ENCODE data around the gene BHLHE23. TPM values are rescaled to one million over a fixed set of nuclear protein-coding genes. Genes with fewer than 3 reads are reported as not detected.

The BHLHE23 gene
- total RNA-seq, 1 donor = not detected

- no peak for TF ChIP-seq CTCF (IDR thresholded peaks at IDR 0.05; ENCODE audit: insufficient read depth, low read depth, low read length)
- DNase-seq (ENCODE audit: low read depth) = no peak
- H3K4me3 ChIP-seq (ENCODE audit: low read depth, low read length) = no peak overlapping the region
Measured at GRCh38 chr20:62968378-62969178, 38.2 kb downstream of the BHLHE23 start.

DNA sequence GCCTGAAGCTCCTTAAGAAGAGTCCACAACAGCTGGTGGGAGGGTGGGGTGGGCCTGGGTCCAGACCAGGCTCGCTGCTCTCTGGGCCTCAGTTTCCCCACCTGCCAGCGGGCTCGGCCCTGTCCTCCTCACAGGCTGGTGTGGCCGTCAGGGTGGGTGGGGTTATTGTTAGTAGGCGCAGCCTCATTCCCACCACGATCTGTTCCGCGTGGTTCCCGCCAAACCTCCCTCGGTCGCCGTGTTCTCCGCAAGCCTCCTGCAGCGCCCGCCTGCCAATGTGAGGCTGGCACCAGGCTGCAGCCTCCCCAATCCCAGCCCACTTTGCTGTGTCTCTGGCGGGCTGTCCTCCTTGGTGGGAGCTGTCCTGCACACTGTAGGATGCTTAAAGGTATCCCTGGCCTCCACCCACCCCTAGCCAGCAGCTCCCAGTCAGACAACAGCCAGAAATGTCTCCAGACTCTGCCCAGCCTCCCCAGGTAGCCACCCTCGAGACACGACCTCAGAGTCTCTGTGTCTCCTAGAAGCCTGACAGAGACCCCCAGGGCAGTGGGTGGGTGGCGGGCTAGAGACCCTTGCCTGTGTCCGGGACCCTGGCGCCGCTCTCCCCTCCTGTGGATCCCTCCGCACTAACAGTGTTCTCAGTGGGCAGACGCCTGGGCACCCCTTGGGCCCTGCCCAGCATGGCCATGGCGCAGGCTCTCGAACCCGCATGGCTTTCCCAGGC lies 39.0 kb downstream of the BHLHE23 start:
- TF ChIP-seq CTCF (IDR thresholded peaks at IDR 0.05; ENCODE audit: insufficient read depth, low read depth, low read length) = no peak
- no peak for DNase-seq (ENCODE audit: low read depth)
- no peak overlapping the region for H3K4me3 ChIP-seq (ENCODE audit: low read depth, low read length)

- H3K4me3 ChIP-seq (ENCODE audit: low read depth, low read length) = no peak overlapping the region
- DNase-seq (ENCODE audit: low read depth) = no peak
- TF ChIP-seq CTCF (IDR thresholded peaks at IDR 0.05; ENCODE audit: insufficient read depth, low read depth, low read length) = no peak
Measured at GRCh38 chr20:62967149-62967501, 39.6 kb downstream of the BHLHE23 start.

- H3K4me3 ChIP-seq (ENCODE audit: low read depth, low read length) = no peak overlapping the region
- no peak for TF ChIP-seq CTCF (IDR thresholded peaks at IDR 0.05; ENCODE audit: insufficient read depth, low read depth, low read length)
- no peak for DNase-seq (ENCODE audit: low read depth)
Measured at GRCh38 chr20:62966212-62967148, 40.3 kb downstream of the BHLHE23 start.

GRCh38 chr20:62965363-62965771 lies 41.4 kb downstream of the BHLHE23 start:
- TF ChIP-seq CTCF (IDR thresholded peaks at IDR 0.05; ENCODE audit: insufficient read depth, low read depth, low read length) = no peak
- H3K4me3 ChIP-seq (ENCODE audit: low read depth, low read length) = no peak overlapping the region
- no peak for DNase-seq (ENCODE audit: low read depth)

DNA sequence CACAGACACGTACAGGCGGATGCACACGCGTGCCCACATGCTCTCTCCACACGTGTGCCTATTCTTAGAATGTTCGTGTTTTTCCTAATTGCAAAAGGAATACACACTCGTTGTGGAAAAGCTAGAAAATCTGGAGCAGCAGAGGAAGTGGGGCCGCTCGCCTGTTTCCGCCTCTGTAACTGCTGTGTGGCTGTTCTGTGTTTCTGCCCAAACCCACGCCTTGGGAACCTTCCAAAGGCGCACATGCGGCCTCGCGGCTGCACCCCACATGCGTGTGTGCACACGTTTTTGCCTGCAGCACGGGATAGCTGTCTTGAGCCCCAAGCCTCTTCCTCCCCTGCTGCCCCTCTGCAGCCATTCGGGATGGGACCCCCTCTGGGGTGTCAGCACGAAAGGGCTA lies 42.1 kb downstream of the BHLHE23 start:
- TF ChIP-seq CTCF (IDR thresholded peaks at IDR 0.05; ENCODE audit: insufficient read depth, low read depth, low read length) = no peak
- no peak for DNase-seq (ENCODE audit: low read depth)
- no peak overlapping the region for H3K4me3 ChIP-seq (ENCODE audit: low read depth, low read length)

Measured in fibroblast of villous mesenchyme (primary cell).